ENCODE measurements around the gene TRMT2A.
"Not testable (repeated sequence)": the region's sequence is repeated elsewhere in the genome, so short reads cannot be mapped to it uniquely, and the experiment has no call there.

The TRMT2A gene

DNA sequence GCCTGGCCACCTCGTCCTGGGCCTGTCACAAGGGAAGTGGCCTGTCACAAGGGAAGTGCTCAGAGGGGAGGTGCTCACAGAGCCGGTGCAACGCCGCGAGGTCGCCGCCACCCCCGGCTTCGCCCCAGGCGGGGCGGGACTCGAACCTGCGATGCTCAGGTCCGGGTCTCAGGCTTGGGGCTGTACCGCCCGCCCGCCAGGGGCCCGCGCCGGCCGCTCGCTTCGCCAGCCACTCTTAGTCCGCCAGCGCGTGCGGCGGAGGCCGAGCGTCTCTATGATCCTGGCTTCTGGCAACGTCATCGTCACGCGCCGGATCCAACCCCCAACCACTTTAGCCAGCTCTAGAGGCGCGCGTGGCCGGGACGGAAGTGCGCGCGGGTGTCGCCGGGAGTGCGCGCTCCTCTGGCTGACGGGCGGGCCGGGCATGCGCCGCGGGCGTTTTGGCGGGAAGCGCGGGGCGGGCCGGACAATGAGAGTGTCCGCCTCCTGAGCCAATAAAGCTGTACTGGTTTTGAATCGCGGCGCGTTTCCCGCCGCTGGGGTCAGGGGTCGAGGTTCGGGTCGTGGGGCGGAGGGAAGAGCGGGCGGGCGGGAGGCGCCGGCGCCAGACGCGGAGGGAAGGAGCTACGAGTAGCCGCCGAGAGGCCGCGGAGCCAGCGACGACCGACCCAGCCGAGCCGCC, at the start of gene TRMT2A:
Gene TRMT2A (minus strand): TSS at position 276 of the 682 bp plus-strand sequence. CDS start 320 bp downstream, outside the sequence.
- peak within 1 kb of the TSS; percentile 96 for H3K4me3 ChIP-seq (ENCODE audit: low read depth, low read length)
- DNase-seq (ENCODE audit: low read depth): peak; percentile 93

- H3K4me3 ChIP-seq (ENCODE audit: low read depth, low read length): no peak overlapping the region
- DNase-seq (ENCODE audit: low read depth): no peak
These were observed 49.7 kb upstream of the TRMT2A start for GRCh38 chr22:20166703-20167102.

DNA sequence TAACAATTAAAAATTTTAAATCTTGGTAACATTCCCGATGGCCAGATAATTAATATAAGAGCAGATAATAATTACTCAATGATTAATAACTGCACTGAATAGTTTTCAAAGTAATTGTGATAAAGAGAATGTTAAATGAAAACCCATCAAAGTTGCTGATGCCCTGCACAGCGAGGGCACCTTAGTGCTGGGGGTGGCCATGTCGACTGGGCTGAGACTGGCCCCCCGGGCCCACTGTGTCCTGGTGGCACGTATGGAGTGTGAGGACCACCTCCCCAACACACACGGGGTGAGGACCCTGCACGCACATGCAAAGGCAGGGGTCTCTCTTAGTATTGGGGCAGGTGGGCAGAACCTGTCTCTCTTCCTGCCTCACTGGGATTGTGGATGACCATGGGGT, 48.9 kb upstream of the TRMT2A start:
- DNase-seq (ENCODE audit: low read depth): no peak
- H3K4me3 ChIP-seq (ENCODE audit: low read depth, low read length): no peak overlapping the region

GRCh38 chr22:20165421-20165820, 48.4 kb upstream of the TRMT2A start:
- no peak overlapping the region for H3K4me3 ChIP-seq (ENCODE audit: low read depth, low read length)
- DNase-seq (ENCODE audit: low read depth): no peak

- no peak overlapping the region for H3K4me3 ChIP-seq (ENCODE audit: low read depth, low read length)
- no peak for DNase-seq (ENCODE audit: low read depth)
These were observed 47.8 kb upstream of the TRMT2A start for GRCh38 chr22:20164863-20165262.

- no peak overlapping the region for H3K4me3 ChIP-seq (ENCODE audit: low read depth, low read length)
- no peak for DNase-seq (ENCODE audit: low read depth)
These were observed 43.0 kb upstream of the TRMT2A start for GRCh38 chr22:20160041-20160440.

- DNase-seq (ENCODE audit: low read depth); H3K4me3 ChIP-seq (ENCODE audit: low read depth, low read length): not testable (repeated sequence)
These were observed 42.5 kb upstream of the TRMT2A start for GRCh38 chr22:20159531-20159930.

DNA sequence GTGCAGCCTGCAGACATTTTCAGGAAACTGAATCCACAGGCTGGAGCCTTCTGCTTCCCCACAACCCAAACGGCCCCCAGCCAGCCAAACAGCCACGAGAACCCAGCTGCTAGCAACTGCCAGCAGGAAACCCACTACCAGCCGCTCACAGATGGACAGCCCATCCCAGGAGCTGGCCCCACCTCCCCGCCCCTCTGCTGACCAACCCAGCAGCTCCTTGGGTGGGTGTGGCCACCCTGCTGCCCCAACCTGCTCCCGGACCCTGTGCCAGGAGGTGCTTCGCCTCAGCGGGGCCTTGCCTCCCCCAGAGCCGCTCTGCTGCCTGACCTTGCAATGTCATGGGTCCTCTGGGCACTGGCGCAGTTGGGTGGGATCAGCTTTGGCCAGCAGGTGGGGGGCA, 42.0 kb upstream of the TRMT2A start:
- no peak for DNase-seq (ENCODE audit: low read depth)
- no peak overlapping the region for H3K4me3 ChIP-seq (ENCODE audit: low read depth, low read length)

DNA sequence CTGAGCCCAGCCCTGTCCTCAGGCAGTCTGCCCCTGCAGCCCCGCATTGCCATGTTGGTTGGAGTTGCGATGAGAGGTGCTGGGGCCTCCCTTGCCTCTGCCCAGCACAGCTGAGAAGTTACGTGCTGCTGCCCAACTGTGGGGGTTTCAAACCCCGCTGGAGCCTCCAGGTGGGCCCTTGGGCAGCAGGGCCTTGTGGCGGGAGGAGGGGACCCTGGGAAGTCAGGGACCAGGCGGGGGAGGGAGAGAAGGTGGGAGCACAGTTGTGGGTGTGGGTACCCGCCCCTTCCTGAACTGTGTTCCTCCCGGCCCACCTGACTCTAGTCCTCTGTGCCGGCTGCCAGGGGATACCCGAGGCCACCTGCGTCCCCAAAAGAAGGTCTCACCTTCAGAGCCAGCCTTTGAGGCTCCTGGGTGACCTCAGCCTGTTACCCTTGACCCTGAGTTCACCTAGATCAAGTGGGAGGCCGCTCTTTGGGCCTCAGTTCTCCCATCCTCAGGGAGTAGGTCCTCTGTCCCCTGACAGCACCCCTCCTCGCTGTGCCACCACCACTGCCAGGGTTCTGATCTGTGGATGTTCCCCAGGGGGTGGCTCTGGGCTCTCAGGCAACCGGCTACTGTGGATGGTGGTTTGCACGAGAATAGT, 41.5 kb upstream of the TRMT2A start:
- no peak overlapping the region for H3K4me3 ChIP-seq (ENCODE audit: low read depth, low read length)
- DNase-seq (ENCODE audit: low read depth): no peak

DNA sequence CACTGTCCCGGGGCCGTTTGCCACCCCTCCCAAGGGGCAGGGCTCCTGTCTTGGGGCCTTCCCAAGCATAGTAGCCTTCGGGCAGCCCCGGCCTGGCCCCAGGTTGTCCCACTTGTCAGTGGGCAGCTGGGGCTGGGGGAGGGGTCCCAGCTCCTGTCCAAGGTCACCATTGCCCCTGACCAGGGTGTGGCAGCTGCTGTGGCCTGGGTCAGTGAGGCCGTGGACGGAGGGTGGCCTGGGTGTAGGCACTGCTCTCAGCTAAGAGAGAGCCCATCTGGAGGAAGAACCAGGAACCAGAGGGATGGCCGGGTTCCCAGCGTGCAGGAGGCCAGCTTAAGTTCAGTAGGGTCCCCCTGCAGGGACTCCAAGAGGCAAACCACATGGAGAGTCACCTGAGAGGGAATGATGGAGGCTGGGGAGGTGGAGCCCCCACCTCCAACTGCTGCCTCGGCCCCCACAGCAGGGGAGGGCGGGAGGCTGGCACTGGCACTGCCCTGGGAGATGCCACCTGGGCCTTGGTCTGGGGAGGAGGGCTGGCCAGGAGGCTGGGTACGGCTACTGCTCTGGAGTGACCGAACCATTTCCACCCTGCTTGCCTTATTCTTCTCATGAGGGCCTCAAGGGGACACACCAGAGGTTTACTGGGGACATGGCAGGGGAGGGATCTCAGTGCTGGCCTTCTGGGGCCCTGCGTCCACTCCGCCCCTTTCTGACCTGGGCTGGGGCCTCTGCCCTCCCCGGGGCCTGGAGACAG, 40.6 kb upstream of the TRMT2A start:
- no peak for DNase-seq (ENCODE audit: low read depth)
- no peak overlapping the region for H3K4me3 ChIP-seq (ENCODE audit: low read depth, low read length)

- DNase-seq (ENCODE audit: low read depth): peak; percentile 16
- H3K4me3 ChIP-seq (ENCODE audit: low read depth, low read length): no peak overlapping the region
These were observed 39.8 kb upstream of the TRMT2A start for GRCh38 chr22:20156611-20157429.

DNA sequence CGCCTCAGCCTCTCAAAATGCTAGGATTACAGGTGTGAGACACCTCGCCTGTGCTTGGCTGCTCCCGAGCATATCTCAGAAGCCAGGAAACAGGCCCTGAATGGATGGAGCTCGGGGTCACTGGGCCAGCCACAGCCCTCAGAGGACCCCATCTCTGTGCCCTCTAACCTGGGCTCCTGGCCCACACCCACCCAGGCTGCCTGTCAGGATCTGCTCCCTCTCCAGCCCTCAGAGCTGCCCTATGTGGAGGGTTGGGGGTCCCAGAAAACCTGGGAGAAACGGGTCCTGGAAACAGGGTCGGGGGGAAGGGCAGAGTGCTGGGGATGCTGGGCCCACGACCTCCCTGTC, 39.0 kb upstream of the TRMT2A start:
- no peak for DNase-seq (ENCODE audit: low read depth)
- H3K4me3 ChIP-seq (ENCODE audit: low read depth, low read length): no peak overlapping the region

DNA sequence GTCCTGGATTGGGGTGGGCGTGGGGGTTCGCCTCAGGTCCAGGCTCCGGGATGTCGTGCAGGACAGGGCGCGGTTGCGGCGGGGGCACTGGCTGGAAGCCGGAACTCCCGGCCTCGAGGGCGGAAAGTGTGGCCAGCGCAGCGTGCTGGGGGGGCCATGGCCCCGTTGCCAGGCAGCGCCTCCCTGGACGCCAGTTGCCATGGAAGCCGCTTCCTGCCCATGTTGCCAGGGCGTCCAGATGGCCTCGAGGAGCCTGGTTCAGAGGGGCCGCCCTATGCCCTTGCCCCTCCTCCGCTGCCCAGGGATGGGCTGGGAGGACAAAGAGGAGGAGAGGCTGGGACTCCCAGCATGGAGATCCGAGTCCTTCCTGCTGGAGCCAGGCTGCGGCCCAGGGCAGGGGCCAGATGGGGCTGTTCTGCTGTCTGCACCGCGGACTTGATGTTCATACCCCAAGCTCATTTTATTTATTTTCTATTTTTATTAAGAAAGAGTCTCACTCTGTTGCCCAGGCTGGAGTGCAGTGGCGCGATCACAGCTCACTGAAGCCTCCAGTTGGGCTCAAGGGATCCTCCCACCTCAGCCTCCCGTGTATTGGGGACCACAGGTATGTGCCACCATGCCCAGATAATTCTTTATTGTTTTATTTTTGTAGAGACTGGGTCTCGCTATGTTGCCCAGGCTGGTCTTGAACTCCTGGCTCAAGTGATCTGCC, 38.5 kb upstream of the TRMT2A start:
- no peak for DNase-seq (ENCODE audit: low read depth)
- peak overlapping the region; percentile 45 for H3K4me3 ChIP-seq (ENCODE audit: low read depth, low read length)

DNA sequence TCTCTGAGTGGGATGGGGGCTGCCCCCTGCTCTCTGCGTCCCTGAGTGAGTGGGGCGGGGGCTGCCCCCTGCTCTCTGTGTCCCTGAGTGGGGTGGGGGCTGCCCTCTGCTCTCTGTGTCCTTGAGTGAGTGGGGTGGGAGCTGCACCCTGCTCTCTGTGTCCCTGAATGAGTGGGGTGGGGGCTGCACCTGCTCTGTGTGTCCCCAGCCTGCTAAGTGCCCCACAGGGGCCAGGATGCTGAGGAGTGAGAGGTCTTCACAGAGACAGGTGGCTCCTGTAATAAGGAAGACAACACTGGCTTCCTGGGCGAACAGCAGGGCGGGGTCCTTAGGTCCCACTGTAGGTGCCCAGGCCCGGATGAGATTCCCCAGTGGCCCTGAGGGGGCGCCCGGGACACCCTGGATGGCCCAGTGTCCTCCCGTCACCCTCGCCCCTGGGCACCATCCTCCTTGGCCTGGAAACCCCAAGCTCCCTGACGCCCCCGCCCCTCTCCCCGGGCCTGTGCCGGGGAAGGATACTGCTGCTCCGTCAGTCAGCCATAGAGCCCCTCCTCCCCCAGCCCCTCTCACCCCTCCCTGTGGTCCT, 37.7 kb upstream of the TRMT2A start:
- peak overlapping the region; percentile 45 for H3K4me3 ChIP-seq (ENCODE audit: low read depth, low read length)
- DNase-seq (ENCODE audit: low read depth): no peak

GRCh38 chr22:20153945-20154344, 36.9 kb upstream of the TRMT2A start:
- H3K4me3 ChIP-seq (ENCODE audit: low read depth, low read length): no peak overlapping the region
- no peak for DNase-seq (ENCODE audit: low read depth)

- DNase-seq (ENCODE audit: low read depth): no peak
- no peak overlapping the region for H3K4me3 ChIP-seq (ENCODE audit: low read depth, low read length)
These were observed 35.5 kb upstream of the TRMT2A start for GRCh38 chr22:20152464-20152890.

DNA sequence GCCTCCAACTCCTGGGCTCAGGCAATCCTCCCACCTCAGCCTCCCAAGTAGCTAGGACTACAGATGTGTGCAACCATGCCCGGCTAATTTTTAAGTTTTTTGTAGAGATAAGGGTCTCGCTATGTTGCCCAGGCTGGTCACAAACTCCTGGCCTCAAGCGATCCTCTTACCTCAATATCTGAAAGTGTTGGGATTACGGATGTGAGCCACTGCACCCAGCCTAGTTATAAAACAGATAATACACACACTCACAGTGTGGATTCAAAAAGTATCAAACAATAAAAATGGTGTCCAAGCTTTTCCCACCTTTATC, 34.2 kb upstream of the TRMT2A start:
- H3K4me3 ChIP-seq (ENCODE audit: low read depth, low read length): no peak overlapping the region
- no peak for DNase-seq (ENCODE audit: low read depth)

- H3K4me3 ChIP-seq (ENCODE audit: low read depth, low read length): no peak within 1 kb of the TSS
- DNase-seq (ENCODE audit: low read depth): no peak
These were observed 33.6 kb upstream of the TRMT2A start, which contains the start of gene CCDC188 for GRCh38 chr22:20150381-20151275. Gene CCDC188, minus strand, starts transcription at chr22:20151055. Its CDS starts 69 bp downstream, at chr22:20150986.
